ENCODE measurements around the gene PGAP6. TPM values are rescaled to one million over a fixed set of nuclear protein-coding genes. Genes with fewer than 3 reads are reported as not detected.

The PGAP6 gene
- total and polyA plus RNA-seq, 2 of the 13 experiments (the other 11 are each of a cell fraction or from before 2014, with no cell fraction given), result 52.7 to 136 TPM

- TF ChIP-seq, protein P1, sequence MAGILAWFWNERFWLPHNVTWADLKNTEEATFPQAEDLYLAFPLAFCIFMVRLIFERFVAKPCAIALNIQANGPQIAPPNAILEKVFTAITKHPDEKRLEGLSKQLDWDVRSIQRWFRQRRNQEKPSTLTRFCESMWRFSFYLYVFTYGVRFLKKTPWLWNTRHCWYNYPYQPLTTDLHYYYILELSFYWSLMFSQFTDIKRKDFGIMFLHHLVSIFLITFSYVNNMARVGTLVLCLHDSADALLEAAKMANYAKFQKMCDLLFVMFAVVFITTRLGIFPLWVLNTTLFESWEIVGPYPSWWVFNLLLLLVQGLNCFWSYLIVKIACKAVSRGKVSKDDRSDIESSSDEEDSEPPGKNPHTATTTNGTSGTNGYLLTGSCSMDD (CRISPR knock-in tag; IDR thresholded peaks at IDR 0.05), result no peak
- TF ChIP-seq CBX5 (CRISPR knock-in tag; IDR thresholded peaks at IDR 0.05; ENCODE audit: borderline replicate concordance) (peak; percentile 89; the same call in 1 of the 2 replicates), ZBTB7B (CRISPR knock-in tag; IDR thresholded peaks at IDR 0.05) (peak; percentile 88), CENPT (CRISPR knock-in tag; IDR thresholded peaks at IDR 0.05; ENCODE audit: low read depth) (no peak), ZFP37 (CRISPR knock-in tag; IDR thresholded peaks at IDR 0.05; ENCODE audit: borderline replicate concordance) (no peak), NCOA2 (CRISPR knock-in tag; IDR thresholded peaks at IDR 0.05) (peak; percentile 99), KDM5A (IDR thresholded peaks at IDR 0.05; ENCODE audit: borderline replicate concordance, low read length) (no peak), JDP2 (CRISPR knock-in tag; IDR thresholded peaks at IDR 0.05; ENCODE audit: borderline replicate concordance) (no peak), NFE2L1 (CRISPR knock-in tag; IDR thresholded peaks at IDR 0.05; ENCODE audit: borderline replicate concordance) (no peak), SRF (IDR thresholded peaks at IDR 0.05; ENCODE audit: low read depth, low read length) (no peak), ZNF337 (CRISPR knock-in tag; IDR thresholded peaks at IDR 0.05; ENCODE audit: borderline replicate concordance, low read depth) (peak; percentile 79; the same call in 1 of the 2 replicates), ZBTB3 (CRISPR knock-in tag; IDR thresholded peaks at IDR 0.05; ENCODE audit: borderline replicate concordance, low read depth) (no peak), ZNF205 (CRISPR knock-in tag; IDR thresholded peaks at IDR 0.05) (peak; percentile 67; the same call in 1 of the 2 replicates), NAIF1 (CRISPR knock-in tag; IDR thresholded peaks at IDR 0.05; ENCODE audit: borderline replicate concordance) (peak; percentile 57; the same call in 1 of the 2 replicates), GABPB1 (CRISPR knock-in tag; IDR thresholded peaks at IDR 0.05) (no peak; the same call in none of the 2 replicates), ONECUT2 (CRISPR knock-in tag; IDR thresholded peaks at IDR 0.05) (no peak), SUZ12 (IDR thresholded peaks at IDR 0.05; ENCODE audit: low read depth, low read length) (no peak), ZSCAN22 (CRISPR knock-in tag; IDR thresholded peaks at IDR 0.05) (peak; percentile 59; the same call in 1 of the 2 replicates), ARNT2 (CRISPR knock-in tag; IDR thresholded peaks at IDR 0.05; ENCODE audit: low read depth) (peak; percentile 73), RBAK (CRISPR knock-in tag; IDR thresholded peaks at IDR 0.05) (no peak), ZNF562 (CRISPR knock-in tag; IDR thresholded peaks at IDR 0.05; ENCODE audit: borderline replicate concordance) (no peak)
- TF ChIP-seq, protein P2, sequence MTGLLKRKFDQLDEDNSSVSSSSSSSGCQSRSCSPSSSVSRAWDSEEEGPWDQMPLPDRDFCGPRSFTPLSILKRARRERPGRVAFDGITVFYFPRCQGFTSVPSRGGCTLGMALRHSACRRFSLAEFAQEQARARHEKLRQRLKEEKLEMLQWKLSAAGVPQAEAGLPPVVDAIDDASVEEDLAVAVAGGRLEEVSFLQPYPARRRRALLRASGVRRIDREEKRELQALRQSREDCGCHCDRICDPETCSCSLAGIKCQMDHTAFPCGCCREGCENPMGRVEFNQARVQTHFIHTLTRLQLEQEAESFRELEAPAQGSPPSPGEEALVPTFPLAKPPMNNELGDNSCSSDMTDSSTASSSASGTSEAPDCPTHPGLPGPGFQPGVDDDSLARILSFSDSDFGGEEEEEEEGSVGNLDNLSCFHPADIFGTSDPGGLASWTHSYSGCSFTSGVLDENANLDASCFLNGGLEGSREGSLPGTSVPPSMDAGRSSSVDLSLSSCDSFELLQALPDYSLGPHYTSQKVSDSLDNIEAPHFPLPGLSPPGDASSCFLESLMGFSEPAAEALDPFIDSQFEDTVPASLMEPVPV (CRISPR knock-in tag; IDR thresholded peaks at IDR 0.05), result 0 out of 2 replicates have a peak, but pooled peaks have one; percentile 35
- TF ChIP-seq, protein P3, sequence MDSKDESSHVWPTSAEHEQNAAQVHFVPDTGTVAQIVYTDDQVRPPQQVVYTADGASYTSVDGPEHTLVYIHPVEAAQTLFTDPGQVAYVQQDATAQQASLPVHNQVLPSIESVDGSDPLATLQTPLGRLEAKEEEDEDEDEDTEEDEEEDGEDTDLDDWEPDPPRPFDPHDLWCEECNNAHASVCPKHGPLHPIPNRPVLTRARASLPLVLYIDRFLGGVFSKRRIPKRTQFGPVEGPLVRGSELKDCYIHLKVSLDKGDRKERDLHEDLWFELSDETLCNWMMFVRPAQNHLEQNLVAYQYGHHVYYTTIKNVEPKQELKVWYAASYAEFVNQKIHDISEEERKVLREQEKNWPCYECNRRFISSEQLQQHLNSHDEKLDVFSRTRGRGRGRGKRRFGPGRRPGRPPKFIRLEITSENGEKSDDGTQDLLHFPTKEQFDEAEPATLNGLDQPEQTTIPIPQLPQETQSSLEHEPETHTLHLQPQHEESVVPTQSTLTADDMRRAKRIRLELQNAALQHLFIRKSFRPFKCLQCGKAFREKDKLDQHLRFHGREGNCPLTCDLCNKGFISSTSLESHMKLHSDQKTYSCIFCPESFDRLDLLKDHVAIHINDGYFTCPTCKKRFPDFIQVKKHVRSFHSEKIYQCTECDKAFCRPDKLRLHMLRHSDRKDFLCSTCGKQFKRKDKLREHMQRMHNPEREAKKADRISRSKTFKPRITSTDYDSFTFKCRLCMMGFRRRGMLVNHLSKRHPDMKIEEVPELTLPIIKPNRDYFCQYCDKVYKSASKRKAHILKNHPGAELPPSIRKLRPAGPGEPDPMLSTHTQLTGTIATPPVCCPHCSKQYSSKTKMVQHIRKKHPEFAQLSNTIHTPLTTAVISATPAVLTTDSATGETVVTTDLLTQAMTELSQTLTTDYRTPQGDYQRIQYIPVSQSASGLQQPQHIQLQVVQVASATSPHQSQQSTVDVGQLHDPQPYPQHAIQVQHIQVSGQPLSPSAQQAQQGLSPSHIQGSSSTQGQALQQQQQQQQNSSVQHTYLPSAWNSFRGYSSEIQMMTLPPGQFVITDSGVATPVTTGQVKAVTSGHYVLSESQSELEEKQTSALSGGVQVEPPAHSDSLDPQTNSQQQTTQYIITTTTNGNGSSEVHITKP (CRISPR knock-in tag; IDR thresholded peaks at IDR 0.05; ENCODE audit: low read depth), result peak; percentile 85
These were observed 24.0 kb upstream of the PGAP6 start (continued) for GRCh38 chr16:405548-406506.
